Dermis blood vessel endothelial cell (primary cell): Measurements from ENCODE around the gene LLGL1. TPM values are rescaled to one million over a fixed set of nuclear protein-coding genes. Genes with fewer than 3 reads are reported as not detected.

Experiments used
- DNase-seq: peaks from one replicate; pipeline ENCODE4 v3.0.0; 2010
- total RNA-seq: library from RNA; depleted of rRNA; stranded (reverse); fragments of >200 nt; gene quantifications from 2 replicates; pipeline ENCODE4 v1.2.3, GENCODE V29; 2014

LLGL1 gene
- total RNA-seq, 1 donor from 2014 or later, result 27.9 TPM

DNA sequence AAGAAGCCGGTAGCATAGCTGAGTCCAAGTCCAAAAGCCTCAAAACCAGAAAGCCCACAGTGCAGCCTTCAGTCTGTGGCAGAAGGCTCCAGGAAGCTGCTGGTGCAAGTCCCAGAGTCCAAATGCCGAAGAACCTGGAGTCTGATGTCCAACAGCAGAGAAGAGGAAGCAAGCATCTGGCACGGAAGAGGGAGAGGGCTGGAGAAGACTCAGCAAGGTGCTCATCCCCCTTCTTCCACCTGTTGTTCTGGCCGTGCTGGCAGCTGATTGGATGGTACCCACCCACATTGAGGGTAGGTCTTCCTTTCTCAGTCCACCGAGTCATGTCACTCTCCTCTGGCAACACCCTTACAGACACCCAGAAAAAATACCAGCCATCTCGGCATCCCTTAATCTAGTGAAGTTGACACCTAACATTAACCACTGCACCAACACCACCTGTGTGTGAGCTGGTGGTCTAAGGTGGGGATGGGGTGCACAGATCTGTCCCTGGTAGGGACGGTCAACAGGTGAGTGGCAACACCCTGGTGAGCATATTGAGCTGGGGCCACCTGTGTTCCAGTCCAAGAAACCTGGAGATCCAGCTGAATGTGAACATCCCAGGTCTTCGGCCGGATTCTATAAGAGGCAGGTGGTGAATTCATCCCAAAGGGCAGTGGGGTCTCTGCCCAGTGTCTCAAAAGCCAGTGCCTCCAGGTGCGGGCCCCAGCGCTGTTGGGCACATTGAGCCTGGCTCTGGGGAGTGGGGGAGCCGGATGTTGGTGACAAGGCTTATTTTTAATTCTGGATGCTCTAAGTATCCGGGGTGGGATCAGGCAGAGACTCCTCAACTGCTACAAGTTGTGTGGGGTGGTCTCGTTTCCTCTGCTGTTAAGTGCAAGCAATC lies 44.9 kb downstream of the LLGL1 start:
- DNase-seq, result no peak

- DNase-seq, result no peak
These were observed 51.6 kb downstream of the LLGL1 start for GRCh38 chr17:18277076-18277475.

DNA sequence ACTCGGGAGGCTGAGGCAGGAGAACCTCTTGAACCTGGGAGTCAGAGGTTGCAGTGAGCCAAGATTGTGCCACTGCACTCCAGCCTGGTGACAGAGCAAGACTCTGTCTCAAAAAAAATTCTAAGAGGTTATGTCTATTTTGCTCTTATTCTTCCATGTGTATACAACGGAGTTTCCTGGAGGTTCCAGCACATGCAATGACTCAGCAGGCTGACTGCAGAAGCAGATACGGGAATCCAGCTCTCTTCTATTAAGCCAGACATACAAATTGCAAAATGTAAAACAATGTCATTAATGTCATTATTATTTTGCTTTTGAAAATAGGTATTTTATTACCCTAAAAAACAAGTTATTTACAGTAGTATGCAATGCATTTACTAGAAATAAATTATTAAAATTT lies 53.4 kb downstream of the LLGL1 start:
- DNase-seq, result peak; percentile 32

DNA sequence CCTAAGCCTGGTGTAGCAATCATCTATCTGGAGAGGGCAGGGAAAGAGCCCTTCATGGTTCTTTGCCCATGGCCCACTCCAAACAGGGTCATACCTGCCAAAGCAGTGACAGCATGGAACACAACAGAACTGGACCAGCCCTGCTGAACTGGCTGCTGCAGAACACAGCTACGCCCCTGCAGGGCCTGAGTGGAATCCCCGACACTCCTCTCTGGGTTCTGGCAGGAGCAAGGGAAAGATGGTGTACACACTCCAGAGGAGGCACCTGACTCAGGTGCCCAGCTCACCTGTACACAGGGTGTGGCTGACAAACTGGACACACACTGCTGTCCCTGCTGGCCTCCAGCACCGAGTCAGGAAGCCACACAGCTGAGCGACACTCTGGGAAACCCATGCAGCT lies 54.8 kb downstream of the LLGL1 start:
- no peak for DNase-seq

GRCh38 chr17:18280766-18281371 lies 55.4 kb downstream of the LLGL1 start:
- no peak for DNase-seq

DNA sequence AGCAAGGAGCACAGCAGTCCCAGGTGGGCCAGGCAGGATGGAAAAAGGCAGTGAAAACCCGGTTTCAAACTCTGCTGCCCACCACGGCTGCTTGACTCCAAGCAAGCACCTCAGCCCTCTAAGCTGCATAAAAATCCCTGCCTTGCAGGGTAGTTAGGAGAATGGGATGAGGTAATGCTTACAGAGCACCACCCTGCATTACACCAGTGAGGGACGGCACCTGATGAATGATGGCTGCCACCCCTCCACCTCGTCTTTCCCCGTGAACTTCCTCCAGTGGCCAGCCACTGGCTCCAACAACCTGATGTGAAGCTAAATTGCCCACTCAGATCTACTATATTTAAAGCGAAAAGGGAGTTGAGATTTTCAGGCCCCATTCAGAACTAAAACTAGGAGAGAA lies 56.4 kb downstream of the LLGL1 start:
- no peak for DNase-seq

DNA sequence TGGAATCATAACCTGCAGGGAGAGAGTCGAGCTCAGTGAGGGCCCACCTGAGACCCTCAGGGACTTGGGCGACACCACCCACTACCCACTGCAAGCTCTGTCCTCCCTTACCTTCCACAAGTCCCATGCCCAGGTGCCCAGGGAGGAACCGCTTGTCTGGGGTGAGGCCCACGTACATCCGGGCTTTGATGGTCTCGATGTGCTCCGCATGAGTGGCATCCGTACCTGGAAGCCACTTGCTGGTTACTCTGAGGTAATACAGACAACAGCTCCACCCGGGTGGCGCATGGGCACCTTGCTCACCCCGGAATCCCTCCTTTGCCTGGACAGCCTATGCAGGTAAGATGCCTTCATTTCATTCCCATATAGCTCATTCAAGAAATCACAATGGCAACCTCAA lies 59.9 kb downstream of the LLGL1 start:
- no peak for DNase-seq

GRCh38 chr17:18291718-18292540 lies 66.5 kb downstream of the LLGL1 start:
- no peak for DNase-seq

Other genes with a start within 250 kb of the LLGL1 start
- 21.2 and 21.3 TPM in 2 replicates for gene ATPAF2, start 186.5 kb upstream of the LLGL1 start, total RNA-seq
- gene GID4, start 186.2 kb upstream of the LLGL1 start, total RNA-seq, result 6.3 and 8.8 TPM in 2 replicates
- 44.5 and 54.1 TPM in 2 replicates for gene DRG2, start 137.7 kb upstream of the LLGL1 start, total RNA-seq
- under 0.01 and 0.60 TPM in 2 replicates for gene MYO15A, start 116.9 kb upstream of the LLGL1 start, total RNA-seq
- 95.1 and 104 TPM in 2 replicates for gene ALKBH5, start 41.8 kb upstream of the LLGL1 start, total RNA-seq
- 409 and 588 TPM in 2 replicates for gene FLII, start 33.1 kb downstream of the LLGL1 start, total RNA-seq
- gene MIEF2, start 35.0 kb downstream of the LLGL1 start, total RNA-seq, result 22.4 and 22.6 TPM in 2 replicates
- gene TOP3A, start 89.4 kb downstream of the LLGL1 start, total RNA-seq, result 26.8 and 47.0 TPM in 2 replicates
- gene SMCR8, start 89.7 kb downstream of the LLGL1 start, total RNA-seq, result 18.7 and 28.8 TPM in 2 replicates
- 11.1 and 23.3 TPM in 2 replicates for gene SHMT1, start 137.9 kb downstream of the LLGL1 start, total RNA-seq
- gene EVPLL, start 152.1 kb downstream of the LLGL1 start, total RNA-seq, result not detected in 2 replicates